Activated CD4-positive, alpha-beta T cell treated with anti-CD3 and anti-CD28 coated beads, Interleukin-2, Interleukin-4, amounts not matched to agents 100 ng/mL and 50 ng/mL, durations not matched to agents 16 hours and 8 hours (primary cell): Measurements from ENCODE around the gene PAAF1.

Experiments
- DNase-seq: peaks from one replicate; pipeline ENCODE4 v3.0.0-alpha.2; 2020; ENCODE audit warnings: low spot score

The PAAF1 gene

DNA sequence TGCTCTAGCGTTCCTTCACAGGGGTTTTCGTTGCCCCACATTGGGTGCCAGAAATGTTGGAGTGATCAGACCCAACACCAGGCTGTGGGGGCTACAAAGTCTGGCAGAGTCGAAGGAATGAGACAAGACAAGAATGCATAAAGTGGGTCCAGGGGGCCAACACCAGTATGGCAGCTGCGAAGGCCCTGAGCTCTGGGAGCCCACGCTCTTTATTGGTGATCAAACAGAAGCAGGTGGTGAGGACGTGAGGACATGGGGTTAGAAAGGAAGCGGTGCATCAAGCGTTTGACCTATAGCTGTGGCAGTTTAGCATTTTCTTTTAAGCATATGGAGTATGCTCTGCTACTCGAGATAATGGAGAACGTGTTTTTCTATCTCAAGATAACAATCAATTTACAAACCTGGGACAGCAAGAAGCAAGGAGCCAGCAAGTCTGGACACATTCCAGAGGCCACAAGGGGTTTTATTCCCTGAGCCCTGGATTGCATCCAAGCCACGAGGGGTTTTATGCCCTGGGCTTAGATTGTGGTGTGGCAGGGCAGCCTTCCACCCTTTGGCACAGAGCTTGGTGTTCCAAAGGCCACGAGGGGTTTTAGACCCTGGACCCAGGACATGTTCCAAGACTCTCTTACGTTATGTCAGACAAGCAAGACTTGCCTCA is 70.1 kb downstream of the PAAF1 start:
- DNase-seq = no peak

DNA sequence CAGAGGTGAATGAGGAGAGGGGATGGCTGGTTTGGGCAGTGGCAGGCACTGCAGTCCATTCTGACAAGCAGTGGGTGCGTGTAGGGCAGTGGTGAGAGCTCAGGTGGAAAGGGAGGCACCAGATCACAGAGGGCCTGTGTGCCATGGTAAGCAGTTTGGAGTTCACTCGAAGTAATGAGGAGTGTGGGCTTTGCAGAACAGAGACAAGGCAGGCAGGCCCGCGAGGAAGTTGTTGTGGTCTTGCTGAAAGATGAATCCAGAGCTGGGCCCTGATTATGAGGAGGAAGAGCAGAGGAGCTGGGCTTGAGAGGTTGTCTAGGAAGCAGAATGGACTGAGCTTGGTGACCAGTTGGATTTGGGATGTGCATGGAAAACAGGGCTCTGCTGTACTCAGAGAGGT is 72.4 kb downstream of the PAAF1 start:
- DNase-seq = no peak

DNA sequence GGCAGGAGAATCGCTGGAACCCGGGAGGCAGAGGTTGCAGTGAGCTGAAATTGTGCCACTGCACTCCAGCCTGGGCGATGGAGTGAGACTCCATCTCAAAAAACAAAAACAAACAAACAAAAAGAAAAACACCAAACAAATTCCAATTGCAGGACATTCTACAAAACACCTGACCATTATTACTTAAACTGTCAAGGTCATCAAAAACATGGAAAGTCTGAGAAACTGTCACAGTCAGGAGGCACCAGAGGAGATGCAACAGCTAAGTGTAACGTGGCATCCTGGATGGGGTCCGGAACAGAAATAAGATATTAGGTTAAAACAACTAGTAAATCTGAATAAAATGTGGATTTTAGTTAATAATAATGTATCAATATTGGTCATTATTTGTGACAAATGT is 73.1 kb downstream of the PAAF1 start:
- DNase-seq = no peak

DNA sequence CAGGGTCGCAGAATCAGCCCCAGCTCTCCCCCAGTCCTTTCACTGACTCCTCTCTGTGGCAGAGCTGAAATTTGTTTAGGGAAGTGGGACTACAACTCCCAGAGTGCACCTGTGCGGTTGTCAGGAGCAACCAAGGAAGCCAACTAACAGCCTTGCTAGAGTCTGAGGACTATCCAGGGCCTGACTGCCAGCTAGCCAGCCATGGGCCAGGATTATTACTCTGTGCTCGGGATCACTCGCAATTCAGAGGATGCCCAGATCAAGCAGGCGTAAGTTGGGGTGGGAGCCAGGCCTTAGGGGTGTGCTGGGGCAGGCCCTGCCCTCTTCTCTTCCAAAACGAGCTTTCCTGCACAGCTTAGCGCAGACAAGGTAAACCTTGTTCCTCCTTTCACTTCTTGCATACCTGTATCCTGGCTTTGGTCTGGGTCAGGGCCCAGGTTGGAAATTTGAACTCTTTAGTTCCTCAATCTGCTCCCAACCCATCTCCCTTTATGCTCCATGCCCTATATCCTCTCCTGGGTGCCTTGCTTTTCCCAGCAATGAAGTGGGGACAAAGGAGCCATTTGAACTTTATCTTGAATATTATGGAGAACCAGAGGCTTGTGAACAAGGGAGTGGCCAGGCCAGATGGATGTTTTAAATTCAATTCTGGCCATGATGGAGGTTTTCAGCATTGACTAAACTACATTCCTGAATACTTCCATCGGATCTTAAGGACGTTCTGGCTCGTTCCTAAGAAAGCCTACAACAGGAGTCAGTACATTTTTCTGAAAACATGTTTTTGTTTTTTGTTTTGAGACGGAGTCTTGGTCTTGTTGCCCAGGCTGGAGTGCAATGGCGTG is 74.3 kb downstream of the PAAF1 start, which contains the start of gene DNAJB13:
Gene DNAJB13, plus strand, starts transcription at position 158 of the 842 bp plus-strand sequence. Its CDS starts 44 bp downstream, at position 202.
- no peak for DNase-seq

DNA sequence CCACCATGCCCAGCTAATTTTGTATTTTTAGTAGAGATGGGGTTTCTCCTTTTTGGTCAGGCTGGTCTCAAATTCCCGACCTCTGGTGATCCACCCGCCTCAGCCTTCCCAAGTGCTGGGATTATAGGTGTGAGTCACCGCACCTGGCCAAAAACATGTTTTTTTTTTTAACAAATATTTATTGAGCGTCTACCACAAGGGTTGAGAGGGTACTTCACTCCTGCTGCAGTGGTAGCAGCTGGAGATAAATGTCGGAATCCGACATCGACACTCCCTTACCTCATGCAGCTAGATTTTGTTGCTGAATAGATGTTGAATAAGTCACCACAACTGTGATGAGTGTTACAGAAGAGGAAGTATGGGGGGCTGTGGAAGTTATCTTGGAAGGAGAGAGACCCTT is 75.0 kb downstream of the PAAF1 start:
- no peak for DNase-seq

DNA sequence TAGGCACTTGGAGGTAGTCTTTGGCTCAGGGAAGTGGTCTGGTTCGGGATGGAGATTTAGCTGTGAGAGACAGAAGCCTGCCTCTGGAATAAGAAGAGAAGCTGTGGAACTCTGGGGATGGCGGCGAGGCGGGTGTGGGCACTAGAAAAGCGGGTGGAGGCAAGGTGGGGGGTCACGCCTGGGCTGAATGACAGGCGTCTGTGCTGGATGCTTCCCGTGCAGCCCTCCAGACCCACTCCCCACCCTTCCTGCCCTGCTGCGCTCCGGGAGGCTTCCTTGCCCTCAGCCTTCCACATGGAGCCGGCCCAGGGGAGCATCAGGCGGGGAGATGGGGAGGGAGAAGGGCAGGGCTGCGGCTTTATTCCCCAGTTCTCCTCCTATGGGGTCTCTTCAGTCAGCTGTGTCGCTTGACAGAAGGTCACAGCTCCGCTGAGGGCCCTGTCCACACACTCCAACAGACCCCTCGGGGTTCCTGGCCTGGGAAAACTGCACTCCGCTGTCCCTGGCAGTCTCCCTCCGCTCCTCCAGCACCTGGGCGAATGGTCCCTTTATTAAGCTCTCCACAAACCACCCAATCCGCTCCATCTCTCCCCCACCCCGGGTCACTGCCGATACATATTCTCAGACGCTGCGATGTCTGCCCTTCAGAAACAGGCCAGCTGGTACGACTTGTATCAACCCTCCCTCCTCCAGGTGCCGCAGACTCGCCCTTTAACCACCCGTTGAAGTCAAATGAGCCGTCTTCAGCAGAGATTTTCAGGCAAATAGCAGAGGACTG is 80.3 kb downstream of the PAAF1 start:
- no peak for DNase-seq

DNA sequence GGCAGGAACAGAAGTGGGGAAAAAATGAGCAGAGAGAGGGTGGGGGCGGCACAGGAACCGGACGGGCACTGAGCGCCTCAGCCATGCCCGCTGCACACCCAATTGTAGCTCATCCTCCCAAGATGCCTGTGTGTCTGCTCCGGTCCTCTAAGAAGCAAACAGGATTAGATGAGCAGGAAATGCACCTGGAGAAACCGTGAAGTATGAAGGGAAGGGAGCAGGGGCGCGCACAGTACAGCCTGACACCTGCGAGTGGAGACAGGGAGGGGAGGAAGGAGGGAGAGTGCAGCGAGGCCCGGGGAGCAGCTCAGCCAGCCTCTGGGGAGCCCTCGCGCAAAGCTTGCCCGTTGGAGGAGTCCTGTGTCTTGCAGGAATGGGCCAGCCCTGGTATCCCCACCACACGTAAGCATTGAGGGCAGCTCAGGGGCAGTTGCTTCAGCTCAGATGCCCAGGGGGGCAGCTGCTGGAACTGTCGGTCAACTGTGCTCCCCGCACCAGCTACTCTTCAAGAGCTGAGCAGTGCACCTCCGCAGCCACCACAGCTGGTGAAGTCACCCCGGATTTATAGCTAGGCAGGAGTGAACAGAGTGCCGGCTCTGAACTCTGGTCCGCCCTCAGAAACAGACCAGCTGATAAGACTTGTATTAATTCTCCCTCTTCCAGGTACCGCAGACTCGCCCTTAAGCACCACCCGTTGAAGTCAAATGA is 81.0 kb downstream of the PAAF1 start:
- no peak for DNase-seq

DNA sequence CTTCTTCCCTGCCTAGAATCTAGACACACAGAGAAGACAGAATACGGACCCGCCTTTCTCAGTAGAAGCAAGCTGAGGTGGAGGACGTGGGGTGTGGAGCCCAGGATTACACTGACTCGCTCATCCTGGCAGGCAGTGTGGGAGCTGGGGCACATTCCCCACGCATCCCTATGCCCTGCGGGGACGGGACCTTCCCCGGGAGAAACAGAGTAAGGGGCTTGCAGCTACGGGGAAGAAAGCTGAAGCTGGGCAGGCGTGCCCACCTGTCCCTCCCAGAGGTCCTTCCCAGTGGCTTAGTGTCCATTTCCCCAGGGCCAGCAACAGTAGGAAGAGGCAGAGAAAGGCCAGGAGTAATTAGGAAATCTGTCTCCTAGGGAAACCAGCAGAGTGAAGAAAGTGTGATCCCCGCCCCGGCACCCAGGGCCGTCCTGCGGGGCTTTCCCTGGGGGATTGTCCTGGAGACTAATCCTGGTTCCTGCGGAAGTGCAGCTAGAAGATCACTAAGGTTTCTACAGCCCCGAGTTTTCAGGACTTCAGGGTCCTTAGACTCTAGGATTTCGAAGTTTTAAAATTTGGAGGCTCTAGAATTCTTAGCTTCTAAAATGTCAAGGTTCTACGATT is 81.8 kb downstream of the PAAF1 start:
- DNase-seq = no peak

DNA sequence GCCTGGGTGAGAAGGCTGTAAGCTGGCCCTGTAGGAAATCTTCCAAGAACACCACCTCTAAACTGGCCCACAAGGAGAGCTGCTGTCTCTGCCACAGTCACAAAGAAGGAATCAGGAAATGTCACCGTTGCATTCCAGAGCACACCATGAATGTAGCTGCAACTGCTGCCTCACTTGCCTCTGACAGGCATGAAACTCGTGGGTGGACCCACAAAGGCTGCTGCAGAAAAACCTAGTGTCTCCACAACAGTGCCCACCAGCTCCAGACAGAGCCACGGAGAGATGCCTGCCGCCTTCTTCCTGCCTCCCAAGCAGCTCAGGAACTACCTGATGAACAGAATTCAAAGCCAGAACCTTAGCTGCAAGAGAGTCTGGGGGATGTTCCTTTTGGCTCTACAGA is 84.5 kb downstream of the PAAF1 start:
- DNase-seq = no peak

DNA sequence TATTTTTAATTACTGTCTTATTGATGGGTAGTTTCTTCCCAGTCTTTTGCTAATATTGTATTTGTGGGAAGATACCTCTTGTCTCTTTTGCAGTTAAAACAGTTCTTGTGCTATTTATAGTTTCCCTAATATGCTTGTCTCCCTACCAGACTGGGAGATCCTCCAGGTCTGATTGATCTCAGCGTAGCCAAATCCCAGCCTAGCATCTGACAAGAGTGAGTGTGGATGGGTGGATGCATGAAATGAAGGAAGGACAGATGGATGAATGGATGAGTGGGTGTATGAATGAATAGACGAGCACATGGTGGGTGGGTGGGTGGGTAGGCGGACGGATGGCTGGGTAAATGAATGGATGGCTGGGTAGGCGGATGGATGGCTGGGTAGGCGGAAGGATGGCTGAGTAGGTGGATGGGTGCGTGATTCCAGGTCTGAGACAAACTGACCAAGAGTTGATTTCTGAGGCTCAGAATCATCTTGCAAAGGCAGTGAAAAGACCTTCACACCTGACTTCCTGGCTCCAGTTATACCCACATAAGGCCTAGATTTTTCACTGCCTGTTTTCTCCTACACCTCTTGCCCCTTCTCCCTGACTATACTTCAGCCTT is 85.4 kb downstream of the PAAF1 start:
- no peak for DNase-seq

DNA sequence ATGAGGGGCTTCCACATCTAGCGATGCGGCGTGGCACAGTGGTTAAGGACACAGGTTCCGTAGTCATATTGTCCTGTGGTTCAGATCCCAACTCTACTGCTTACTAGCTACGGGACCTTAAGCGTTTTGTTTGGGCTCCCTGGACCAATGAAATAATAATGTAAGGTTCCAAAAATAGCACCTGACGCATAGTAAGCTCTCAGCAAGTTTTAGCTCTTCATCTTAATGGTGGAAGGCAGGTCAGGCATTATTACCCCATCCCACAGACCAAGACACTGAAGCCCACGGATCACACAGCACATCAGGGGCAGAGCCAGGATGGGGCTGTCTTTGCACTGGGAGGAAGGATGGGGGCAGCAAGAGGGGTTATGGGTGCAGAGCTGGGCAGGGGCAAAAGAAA is 87.1 kb downstream of the PAAF1 start:
- DNase-seq = no peak

DNA sequence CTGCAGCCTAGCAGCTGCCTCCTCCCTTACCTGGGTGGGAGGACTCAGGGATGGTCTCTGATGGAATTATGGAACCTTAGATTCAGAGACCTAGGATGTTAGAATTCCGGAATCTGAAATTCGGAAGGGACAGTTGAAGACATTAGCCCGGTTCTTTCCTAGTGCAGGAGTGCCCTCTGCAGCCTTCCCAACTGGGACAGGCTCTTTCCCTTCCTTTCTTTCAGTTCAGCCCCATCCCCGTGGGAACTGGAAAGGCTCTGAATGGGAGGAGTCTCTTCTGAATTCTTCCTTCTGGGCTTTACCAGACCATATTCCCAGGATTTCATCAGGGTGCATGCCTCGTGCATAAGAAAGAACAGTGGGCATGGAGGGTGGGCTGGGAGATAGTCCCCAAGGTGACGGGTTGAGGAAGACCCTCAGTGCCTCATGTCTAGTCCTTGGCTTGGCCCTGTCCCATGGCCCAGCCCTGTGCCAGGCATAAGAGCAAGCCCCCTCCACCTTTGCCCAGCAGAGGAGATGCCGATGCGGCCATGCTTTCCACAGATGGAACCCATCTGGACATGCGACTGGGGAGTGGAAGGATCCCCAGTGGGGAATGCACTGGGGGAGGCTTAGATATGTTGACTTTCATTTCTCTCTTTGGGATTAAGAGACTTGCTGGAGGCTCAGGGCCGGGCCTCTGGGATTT is 88.4 kb downstream of the PAAF1 start:
- DNase-seq = no peak

DNA sequence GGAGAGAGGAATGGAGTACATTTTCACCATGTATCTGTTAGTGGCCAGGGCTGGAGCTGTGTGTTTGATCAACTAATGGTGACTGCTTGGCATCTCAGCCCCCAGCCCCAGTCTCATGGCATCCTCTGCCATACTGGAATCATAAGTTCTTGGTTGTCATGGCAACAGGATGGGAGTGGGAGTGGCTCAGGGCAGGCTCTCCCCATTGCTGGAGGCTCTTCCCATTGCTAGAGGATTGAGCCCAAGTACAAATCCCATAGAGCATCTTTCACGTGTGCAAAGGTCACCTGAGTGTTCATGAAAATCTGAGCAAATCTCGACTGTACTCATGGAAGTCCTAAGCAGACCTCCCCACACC is 88.9 kb downstream of the PAAF1 start:
- no peak for DNase-seq

DNA sequence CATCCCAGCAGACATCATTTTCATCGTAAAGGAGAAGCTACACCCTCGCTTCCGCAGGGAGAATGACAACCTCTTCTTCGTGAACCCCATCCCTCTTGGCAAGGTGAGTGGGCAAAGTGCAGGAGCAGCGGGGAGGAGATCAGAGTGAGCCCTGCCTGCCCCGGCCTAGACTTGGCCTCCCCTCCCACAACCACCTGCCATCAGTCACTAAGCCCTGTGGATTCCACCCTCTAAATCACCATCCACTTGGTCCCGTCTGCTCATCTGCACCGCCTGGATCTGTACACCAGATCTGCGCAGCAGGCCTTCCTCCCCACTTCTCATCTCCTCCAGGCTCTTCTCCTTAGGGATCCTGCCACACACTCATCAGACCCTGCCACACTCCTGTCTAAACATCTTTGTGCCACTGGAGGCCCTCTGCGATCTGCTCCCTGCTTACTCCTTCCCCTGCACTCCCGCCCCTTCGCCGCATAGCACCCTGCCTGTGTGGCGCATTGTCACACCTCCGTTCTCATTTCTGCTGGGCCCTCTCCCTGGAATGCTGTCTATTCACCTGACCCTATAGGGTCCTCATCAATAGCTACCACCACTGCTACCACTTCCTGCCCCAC is 91.7 kb downstream of the PAAF1 start:
- no peak for DNase-seq

DNA sequence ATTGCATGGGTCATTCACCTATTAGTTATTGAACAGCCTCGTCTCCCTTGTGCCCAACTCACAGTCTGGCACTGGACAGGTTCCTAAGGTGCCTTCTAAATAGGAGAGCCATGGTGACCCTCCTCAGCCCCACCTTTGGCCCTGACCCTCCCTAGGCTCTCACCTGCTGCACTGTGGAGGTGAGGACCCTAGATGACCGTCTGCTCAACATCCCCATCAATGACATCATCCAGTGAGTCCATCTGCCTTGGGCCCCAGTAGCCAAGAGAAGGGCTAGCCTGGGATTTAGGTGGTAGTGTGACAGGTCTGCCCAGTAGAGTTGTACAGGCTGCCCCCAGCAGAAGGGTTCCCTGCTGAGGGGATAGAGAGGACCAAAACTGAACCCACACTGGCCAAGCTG is 92.3 kb downstream of the PAAF1 start:
- no peak for DNase-seq

DNA sequence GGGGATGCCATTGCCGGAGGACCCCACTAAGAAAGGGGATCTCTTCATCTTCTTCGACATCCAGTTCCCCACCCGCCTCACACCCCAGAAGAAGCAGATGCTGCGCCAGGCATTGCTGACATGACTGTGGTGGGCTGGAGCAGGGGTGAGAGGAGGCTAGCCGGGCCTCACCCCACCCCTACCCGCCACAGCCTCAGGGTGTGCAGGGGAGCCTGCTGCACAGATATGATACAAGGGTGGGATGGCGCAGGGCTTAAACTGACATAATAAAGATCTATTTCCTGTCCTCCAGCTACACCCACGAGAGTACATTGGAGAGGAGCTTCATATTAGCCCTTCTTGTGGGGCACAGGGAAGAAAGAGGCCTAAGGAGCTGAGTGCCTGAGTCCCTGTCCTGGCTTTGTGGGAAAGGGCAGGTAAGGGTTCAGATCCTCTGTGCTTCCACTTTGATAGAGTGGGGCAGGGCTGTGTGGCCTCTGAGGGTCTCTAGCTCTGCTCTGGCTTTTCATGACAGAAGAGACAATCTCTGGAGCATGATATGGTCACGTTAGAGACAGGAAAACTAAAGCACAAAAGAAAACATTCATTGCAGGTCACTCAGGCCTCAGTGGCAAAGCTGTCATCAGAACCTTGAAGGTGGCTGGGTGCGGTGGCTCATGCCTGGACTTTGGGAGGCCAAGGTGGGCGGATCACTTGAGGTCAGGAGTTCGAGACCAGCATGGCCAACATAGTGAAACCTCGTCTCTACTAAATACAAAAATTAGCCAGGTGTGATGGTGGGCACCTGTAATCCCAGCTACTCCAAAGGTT is 93.4 kb downstream of the PAAF1 start:
- DNase-seq = no peak

DNA sequence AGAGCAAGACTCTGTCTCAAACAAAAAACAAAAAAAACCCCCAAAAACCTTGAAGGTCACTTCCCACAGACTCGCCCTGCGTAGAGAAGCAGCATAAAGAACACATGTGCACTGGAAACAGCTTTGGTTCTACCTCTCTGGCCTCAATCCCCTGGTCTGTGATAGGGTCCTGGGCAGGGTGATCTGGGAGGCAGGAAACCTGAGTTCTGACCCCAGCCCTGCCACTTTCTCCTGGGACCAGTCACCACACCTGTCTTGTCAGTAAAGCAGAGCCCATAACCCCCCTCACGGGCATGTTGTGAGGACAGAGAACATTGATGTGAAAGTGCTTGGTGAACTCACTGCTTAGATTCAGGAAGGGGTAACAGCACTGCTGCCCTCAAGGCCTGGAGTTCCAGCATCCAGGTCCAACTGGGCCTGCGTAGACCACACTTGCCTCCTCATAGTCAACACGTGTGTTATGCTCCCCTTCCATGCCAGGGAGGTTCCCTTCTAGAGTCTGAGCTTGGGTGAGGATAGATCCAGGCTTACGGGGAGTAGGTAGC is 94.4 kb downstream of the PAAF1 start:
- DNase-seq = no peak

DNA sequence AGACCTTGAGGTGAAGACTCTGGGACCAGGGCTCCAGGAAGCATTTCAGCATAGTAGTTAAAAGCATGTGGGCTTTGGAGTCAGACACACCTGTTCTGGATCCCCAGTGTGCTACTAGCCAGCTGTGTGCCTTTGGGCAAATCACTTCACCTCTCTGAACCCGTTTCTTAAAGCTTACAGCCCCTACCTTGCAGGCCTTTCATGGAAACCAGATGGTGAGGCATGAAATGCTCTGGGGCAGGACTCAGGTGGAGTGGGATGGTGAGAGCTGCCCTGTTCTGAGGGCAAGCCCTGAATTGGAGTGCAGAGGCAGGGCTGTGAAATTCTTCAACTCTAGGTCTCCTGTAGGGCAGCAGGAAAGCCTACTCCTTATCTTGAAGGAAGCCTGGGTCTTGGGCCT is 95.4 kb downstream of the PAAF1 start:
- DNase-seq = no peak
